ENCODE measurements around the gene CERS3.
A peak's percentile ranks its signal among the peaks of the same experiment; 100 is the strongest.
"Not testable (repeated sequence)": the region's sequence is repeated elsewhere in the genome, so short reads cannot be mapped to it uniquely, and the experiment has no call there.

Gene CERS3

GRCh38 chr15:100463515-100463914 lies 65.2 kb downstream of the CERS3 start:
- no peak for DNase-seq

GRCh38 chr15:100461049-100461448 lies 67.7 kb downstream of the CERS3 start:
- no peak for DNase-seq

- no peak for DNase-seq
Observed at GRCh38 chr15:100457201-100457600, 71.5 kb downstream of the CERS3 start.

GRCh38 chr15:100454148-100454547 lies 74.6 kb downstream of the CERS3 start:
- no peak for DNase-seq

GRCh38 chr15:100448481-100448880 lies 80.3 kb downstream of the CERS3 start:
- DNase-seq = no peak

- DNase-seq = not testable (repeated sequence)
Observed at GRCh38 chr15:100441063-100441462, 87.7 kb downstream of the CERS3 start.

- DNase-seq = no peak
Observed at GRCh38 chr15:100439514-100439913, 89.2 kb downstream of the CERS3 start.

GRCh38 chr15:100438570-100438969 lies 90.2 kb downstream of the CERS3 start:
- peak; percentile 7 to 10 for DNase-seq

GRCh38 chr15:100437261-100437660 lies 91.5 kb downstream of the CERS3 start:
- no peak for DNase-seq

- DNase-seq = no peak
Observed at GRCh38 chr15:100434561-100434960, 94.2 kb downstream of the CERS3 start.

GRCh38 chr15:100434038-100434437 lies 94.7 kb downstream of the CERS3 start:
- DNase-seq = no peak

GRCh38 chr15:100433304-100433703 lies 95.4 kb downstream of the CERS3 start:
- no peak for DNase-seq

GRCh38 chr15:100430411-100430810 lies 98.3 kb downstream of the CERS3 start:
- DNase-seq = no peak

- DNase-seq = no peak
Observed at GRCh38 chr15:100429116-100429728, 99.5 kb downstream of the CERS3 start.

- DNase-seq = no peak
Observed at GRCh38 chr15:100426937-100427336, 101.8 kb downstream of the CERS3 start.

- no peak for DNase-seq
Observed at GRCh38 chr15:100405179-100405578, 123.6 kb downstream of the CERS3 start.

GRCh38 chr15:100400996-100401395 lies 127.8 kb downstream of the CERS3 start:
- no peak for DNase-seq

- no peak for DNase-seq
Observed at GRCh38 chr15:100394736-100395440, 133.9 kb downstream of the CERS3 start.

GRCh38 chr15:100393008-100393407 lies 135.7 kb downstream of the CERS3 start:
- no peak for DNase-seq

- no peak for DNase-seq
Observed at GRCh38 chr15:100385300-100386050, 143.3 kb downstream of the CERS3 start.

GRCh38 chr15:100384108-100384410 lies 144.7 kb downstream of the CERS3 start:
- no peak for DNase-seq

GRCh38 chr15:100383302-100384107 lies 145.2 kb downstream of the CERS3 start:
- no peak for DNase-seq

GRCh38 chr15:100373942-100374341 lies 154.8 kb downstream of the CERS3 start:
- DNase-seq = no peak
